Endothelial cell of umbilical vein (primary cell): ENCODE data around the gene HOXC12. TPM values are rescaled to one million over a fixed set of nuclear protein-coding genes. Genes with fewer than 3 reads are reported as not detected.

Experiments
- BruUV-seq: library from RNA; stranded (reverse); fragments of 400-500 nt; replicated peaks from 2 replicates; lab custom pipeline; 2021; lab: Mats Ljungman, UMichigan
- CTCF ChIA-PET: fragments of 300-600, 350-600 bp; sonication (Branson Sonifier 250); formaldehyde crosslinking; loops from one replicate; lab custom pipeline; 2021; ENCODE audit warnings: antibody characterized with exemption, inconsistent platforms; lab: Charles Lee
- POLR2A ChIA-PET: fragments of 300-600, 350-600 bp; sonication (Branson Sonifier 250); formaldehyde crosslinking; loops from one replicate; lab custom pipeline; 2021; ENCODE audit warnings: antibody characterized with exemption, inconsistent platforms; lab: Charles Lee
- DNase-seq: peaks from one replicate; pipeline ENCODE4 v3.0.0-alpha.2; 2011; ENCODE audit warnings: low read depth, low spot score
- FAIRE-seq: peaks from 2 replicates; lab custom pipeline; 2011; peaks lifted over from hg19 to GRCh38; lab: Jason Lieb, UNC
- H2AFZ ChIP-seq: 2 replicates; pipeline ENCODE4 v1.6.0; 2012; ENCODE audit warnings: low read depth, low read length, control low read depth, inconsistent platforms
- H3K27ac ChIP-seq: 2 replicates; pipeline ENCODE4 v1.5.1; 2011; ENCODE audit warnings: low read depth, mild to moderate bottlenecking, control low read depth, low read length, moderate library complexity; ENCODE audit not compliant: insufficient read depth
- H3K27me3 ChIP-seq, 2 experiments: 2 replicates each; pipeline versions ENCODE4 v1.6.0 to v1.6.1; 2011; ENCODE audit warnings: low read length in 2 of 2, mixed read lengths in 1 of 2; ENCODE audit not compliant: control insufficient read depth in 2 of 2, insufficient read depth in 2 of 2
- H3K36me3 ChIP-seq, 2 experiments: 2 replicates in 1 of 2; 3 replicates in 1 of 2; pipeline ENCODE4 v1.5.1; 2011; ENCODE audit warnings: low read length in 2 of 2, mild to moderate bottlenecking in 1 of 2, moderate library complexity in 1 of 2; ENCODE audit not compliant: control insufficient read depth in 2 of 2, insufficient read depth in 2 of 2; ENCODE audit errors: extremely low read depth in 1 of 2
- H3K4me1 ChIP-seq: 3 replicates; pipeline ENCODE4 v1.5.1; 2011; ENCODE audit warnings: mild to moderate bottlenecking, low read length; ENCODE audit not compliant: control insufficient read depth, insufficient read depth; ENCODE audit errors: extremely low read depth
- H3K4me2 ChIP-seq: 2 replicates; pipeline ENCODE4 v1.6.1; 2011; ENCODE audit warnings: low read length, control low read depth, mixed read lengths; ENCODE audit not compliant: insufficient read depth
- H3K4me3 ChIP-seq, 3 experiments: fragments of 200-600 bp in 1 of 3; sonication (generic), shearing (Covaris generic) in 1 of 3; replicated peaks in 1 of 3; 2 replicates each; pipeline ENCODE4 v1.5.1; 2011 to 2016; ENCODE audit warnings: control low read depth in 3 of 3, low read length in 3 of 3, mild to moderate bottlenecking in 2 of 3, inconsistent platforms in 1 of 3, low read depth in 1 of 3, moderate library complexity in 1 of 3; ENCODE audit not compliant: insufficient read depth in 1 of 3
- H3K79me2 ChIP-seq: 2 replicates; pipeline ENCODE4 v1.6.0; 2012; ENCODE audit warnings: low read length, inconsistent platforms; ENCODE audit not compliant: control insufficient read depth, insufficient read depth
- H3K9ac ChIP-seq: replicated peaks from 2 replicates; pipeline ENCODE3; 2011; ENCODE audit warnings: low read length, control low read depth; ENCODE audit not compliant: insufficient read depth; ENCODE audit errors: extremely low read depth
- H3K9me1 ChIP-seq: replicated peaks from 3 replicates; pipeline ENCODE4 v1.6.0; 2011; ENCODE audit warnings: mild to moderate bottlenecking, low read length; ENCODE audit not compliant: control insufficient read depth, insufficient read depth; ENCODE audit errors: extremely low read depth
- H3K9me3 ChIP-seq: replicated peaks from 2 replicates; pipeline ENCODE4 v1.5.1; 2012; ENCODE audit warnings: low read length, inconsistent platforms; ENCODE audit not compliant: control insufficient read depth, insufficient read depth
- H4K20me1 ChIP-seq: replicated peaks from 2 replicates; pipeline ENCODE3; 2011; ENCODE audit warnings: mild to moderate bottlenecking, low read length; ENCODE audit not compliant: control insufficient read depth, insufficient read depth; ENCODE audit errors: extremely low read depth
- CTCF ChIP-seq, 2 donors: IDR thresholded peaks; 1 replicate in 1 of 2; 2 replicates in 1 of 2; pipeline ENCODE4 v1.5.1; 2011; ENCODE audit warnings: low read length in 2 of 2, mild to moderate bottlenecking in 2 of 2, moderate library complexity in 2 of 2, control low read depth in 1 of 2, inconsistent platforms in 1 of 2, low read depth in 1 of 2; ENCODE audit not compliant: insufficient read depth in 1 of 2; ENCODE audit errors: extremely low read depth in 1 of 2
- EZH2 ChIP-seq: IDR thresholded peaks from 2 replicates; pipeline ENCODE4 v1.6.1; 2012; ENCODE audit warnings: borderline replicate concordance, low read depth, mild to moderate bottlenecking, moderate library complexity, low read length, inconsistent platforms; ENCODE audit not compliant: severe bottlenecking
- FOS ChIP-seq: IDR thresholded peaks from 2 replicates; pipeline ENCODE4 v1.6.1; 2011; ENCODE audit warnings: mild to moderate bottlenecking, low read length, moderate library complexity, borderline replicate concordance; ENCODE audit not compliant: insufficient read depth
- GATA2 ChIP-seq: IDR thresholded peaks from 2 replicates; pipeline ENCODE4 v1.7.0; 2011; ENCODE audit warnings: low read depth, mild to moderate bottlenecking, moderate library complexity, mixed read lengths, low read length; ENCODE audit not compliant: insufficient read length, insufficient read depth
- JUN ChIP-seq: IDR thresholded peaks from 2 replicates; pipeline ENCODE4 v1.6.1; 2011; ENCODE audit warnings: borderline replicate concordance, low read depth; ENCODE audit not compliant: insufficient read length, insufficient read depth
- POLR2A ChIP-seq: IDR thresholded peaks from 2 replicates; pipeline ENCODE4 v1.6.1; 2012; ENCODE audit warnings: low read depth, mild to moderate bottlenecking, control low read depth, low read length
- dilution Hi-C: fragments of 300-500 bp; cut with MboI; formaldehyde crosslinking; loops from one replicate; pipeline ENCODE4 v1.15.0; 2019; ENCODE audit warnings: low sequenced_read_pairs; ENCODE audit not compliant: extremely low pct_ligation_motif_present
- intact Hi-C: fragments of 100-400 bp; cut with micrococcal nuclease; formaldehyde crosslinking; loops from one replicate; pipeline ENCODE4 v1.10.0; 2022
- polyA plus RNA-seq, 4 experiments: library from polyadenylated mRNA; depleted of rRNA in 3 of 4; stranded (reverse) in 3 of 4; unstranded in 1 of 4; fragments of >200 nt; gene quantifications; 2 replicates each; pipeline versions ENCODE4 v1.2.1 to v1.2.3, GENCODE V29; 2011 to 2012; ENCODE audit warnings: missing spikeins in 1 of 4
- total RNA-seq: library from RNA; stranded (reverse); gene quantifications from 2 replicates; pipeline ENCODE4 v1.2.3, GENCODE V29; 2021
- TF ChIP-seq, protein P1 (sequence below): IDR thresholded peaks from 2 replicates; pipeline ENCODE4 v1.6.1; 2011; ENCODE audit not compliant: insufficient read depth, insufficient read length

Gene HOXC12
- total and polyA plus RNA-seq, 2 donors (not counting 3 experiments of a cell fraction or from before 2014, with no cell fraction given), result not detected

DNA sequence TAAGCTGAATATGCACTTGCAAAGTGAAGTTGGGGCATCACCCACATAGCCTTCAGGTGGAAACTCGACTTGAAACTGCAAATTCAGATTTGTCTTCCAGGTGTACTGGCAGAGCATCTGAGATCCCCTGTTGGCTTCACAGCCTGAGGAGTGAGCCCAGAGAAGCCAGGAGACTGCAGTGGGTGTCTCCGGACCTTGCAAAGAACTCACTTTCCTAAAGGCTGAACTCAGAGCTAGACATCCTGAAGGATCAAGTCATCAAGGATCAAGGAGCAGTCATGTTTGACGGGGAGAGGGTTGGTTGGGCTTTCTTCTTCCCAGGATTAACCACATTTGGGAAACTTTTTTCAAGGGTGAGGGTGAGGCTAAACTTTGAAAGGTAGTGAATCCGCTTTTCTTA, 25.2 kb upstream of the HOXC12 start:
- Histone ChIP-seq H3K79me2 (no peaks in the 10 kb centered on the region), H3K4me2 (no peak overlapping the region), H3K9me1 (no peaks in the 10 kb centered on the region), H3K9me3 (no peaks in the 10 kb centered on the region), H3K4me3 (no peak overlapping the region), H3K4me1 (no peaks in the 10 kb centered on the region), H3K36me3 (no peaks in the 10 kb centered on the region), H3K9ac (no peak overlapping the region), H3K27me3 (peaks cover 86 to 100% of the 10 kb centered on the region in 2 experiments), H3K27ac (no peak overlapping the region), H4K20me1 (no peaks in the 10 kb centered on the region), H2AFZ (no peak overlapping the region)
- CTCF ChIA-PET, result no interaction called here
- POLR2A ChIA-PET, result no interaction called here
- intact Hi-C loops, result no loop called here
- TF ChIP-seq POLR2A, result no peak
- no peak for TF ChIP-seq JUN
- no peak for TF ChIP-seq FOS
- TF ChIP-seq GATA2, result no peak
- TF ChIP-seq, protein P1, sequence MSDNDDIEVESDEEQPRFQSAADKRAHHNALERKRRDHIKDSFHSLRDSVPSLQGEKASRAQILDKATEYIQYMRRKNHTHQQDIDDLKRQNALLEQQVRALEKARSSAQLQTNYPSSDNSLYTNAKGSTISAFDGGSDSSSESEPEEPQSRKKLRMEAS, result no peak
- DNase-seq (no peak), FAIRE-seq (no peak)
- no TSS peak for BruUV-seq
- dilution Hi-C loops, result no loop called here

- BruUV-seq, result no TSS peak
- H4K20me1 ChIP-seq, result no peaks in the 10 kb centered on the region
These were observed 24.0 kb upstream of the HOXC12 start for GRCh38 chr12:53930591-53931255.

More at GRCh38 chr12:53930591-53931255, 24.0 kb upstream of the HOXC12 start:
- FAIRE-seq (no peak), DNase-seq (no peak)
- Histone ChIP-seq H3K27ac (no peak overlapping the region), H3K4me2 (no peak overlapping the region), H3K9me1 (no peaks in the 10 kb centered on the region), H3K9ac (no peak overlapping the region), H3K79me2 (no peaks in the 10 kb centered on the region), H3K4me1 (no peaks in the 10 kb centered on the region), H3K36me3 (no peaks in the 10 kb centered on the region), H3K9me3 (no peaks in the 10 kb centered on the region), H2AFZ (no peak overlapping the region), H3K4me3 (no peak overlapping the region), H3K27me3 (peaks cover 90 to 100% of the 10 kb centered on the region in 2 experiments)
- POLR2A ChIA-PET, result no interaction called here
- dilution Hi-C loops (no loop called here), intact Hi-C loops (no loop called here)
- CTCF ChIA-PET, result no interaction called here
- TF ChIP-seq EZH2 (peak; percentile 3), CTCF (IDR thresholded peaks at IDR 0.05; ENCODE audit: extremely low read depth in 1 of 2, insufficient read depth in 1 of 2, low read depth in 1 of 2, low read length in 2 of 2) (no peak)
